ENCODE data around the gene SS18.

The SS18 gene

DNA sequence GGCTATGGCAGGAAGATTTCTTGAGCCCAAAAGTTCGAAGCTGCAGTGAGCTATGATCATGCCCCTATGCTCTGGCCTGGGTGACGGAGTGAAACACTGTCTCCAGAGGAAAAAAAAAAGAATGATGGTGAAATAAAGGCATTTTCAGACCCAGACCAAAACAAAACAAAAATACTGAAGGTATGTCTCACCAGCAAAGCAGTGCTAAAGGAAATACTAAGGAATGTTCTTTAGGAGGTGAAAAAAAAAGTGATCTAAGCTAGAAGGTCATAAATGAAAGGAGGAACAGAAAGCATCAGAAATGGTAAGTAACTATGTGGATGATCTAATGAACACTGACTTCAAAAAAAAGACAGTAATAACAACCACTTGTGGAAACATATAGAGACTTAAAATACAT is 18.7 kb downstream of the SS18 start:
- Histone ChIP-seq H3K4me3 (ENCODE audit: low read depth in 1 of 2, low read length in 2 of 2) (no peak overlapping the region), H3K36me3 (ENCODE audit: control insufficient read depth in 1 of 2, insufficient read depth in 2 of 2, low read length in 2 of 2) (peaks cover 26 to 63% of the 10 kb centered on the region in 2 donors), H3K9me3 (ENCODE audit: control insufficient read depth in 1 of 2, low read length in 2 of 2) (peaks cover 0 to 9% of the 10 kb centered on the region in 2 donors)

DNA sequence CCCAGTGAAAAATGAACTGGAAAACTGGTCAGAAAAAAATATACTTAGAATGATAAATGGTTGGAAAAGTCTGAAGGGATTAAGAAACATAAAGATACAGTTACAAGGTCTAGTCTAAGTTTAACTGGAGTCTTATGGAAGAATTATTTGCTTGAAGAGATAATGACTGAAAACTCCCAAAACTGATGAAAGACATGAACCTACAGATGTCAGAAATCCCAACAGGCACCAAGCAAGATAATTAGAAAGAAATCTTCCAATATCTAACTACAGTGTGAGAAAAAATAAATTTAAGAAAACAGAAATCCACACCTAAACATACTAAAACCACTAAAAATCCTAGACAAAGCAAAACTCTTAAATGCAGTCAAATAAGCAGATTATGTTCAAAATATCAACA is 19.4 kb downstream of the SS18 start:
- H3K9me3 ChIP-seq (ENCODE audit: control insufficient read depth in 1 of 2, low read length in 2 of 2), result peaks cover 0 to 9% of the 10 kb centered on the region in 2 donors
- H3K27me3 ChIP-seq (ENCODE audit: low read depth, low read length), result no peaks in the 10 kb centered on the region
- H3K4me1 ChIP-seq (ENCODE audit: control insufficient read depth in 1 of 2, insufficient read depth in 2 of 2, low read length in 2 of 2), result no peaks in the 10 kb centered on the region
- no peak overlapping the region for H3K27ac ChIP-seq (ENCODE audit: low read length)
- H3K4me3 ChIP-seq (ENCODE audit: low read depth in 1 of 2, low read length in 2 of 2), result no peak overlapping the region
- peaks cover 26 to 60% of the 10 kb centered on the region in 2 donors for H3K36me3 ChIP-seq (ENCODE audit: control insufficient read depth in 1 of 2, insufficient read depth in 2 of 2, low read length in 2 of 2)

More for the DNA sequence above, 18.7 kb downstream of the SS18 start:
- Histone ChIP-seq H3K27me3 (ENCODE audit: low read depth, low read length) (no peaks in the 10 kb centered on the region), H3K27ac (ENCODE audit: low read length) (no peak overlapping the region), H3K4me1 (ENCODE audit: control insufficient read depth in 1 of 2, insufficient read depth in 2 of 2, low read length in 2 of 2) (no peaks in the 10 kb centered on the region)

DNA sequence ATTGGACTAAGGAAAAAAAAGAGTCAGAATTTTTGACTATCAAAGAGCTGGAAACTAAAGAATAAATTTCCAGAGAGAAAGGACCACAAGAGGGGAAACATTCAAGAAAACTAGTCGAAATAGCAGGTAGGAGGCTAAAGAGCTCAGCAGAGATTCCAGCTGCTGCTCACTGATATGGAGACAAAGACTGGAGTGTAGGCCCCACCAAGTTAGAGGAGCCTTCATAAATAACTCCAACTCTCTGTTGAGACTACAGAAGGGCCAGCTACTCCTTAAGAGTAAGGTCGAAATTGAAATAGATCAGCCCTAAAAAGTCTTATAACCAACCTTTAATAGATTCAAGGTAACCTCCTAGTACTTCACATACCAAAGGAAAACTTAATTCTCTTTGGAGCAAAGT is 31.1 kb downstream of the SS18 start:
- Histone ChIP-seq H3K36me3 (ENCODE audit: control insufficient read depth in 1 of 2, insufficient read depth in 2 of 2, low read length in 2 of 2) (peaks cover 13 to 22% of the 10 kb centered on the region in 2 donors), H3K4me3 (ENCODE audit: low read depth in 1 of 2, low read length in 2 of 2) (no peak overlapping the region), H3K4me1 (ENCODE audit: control insufficient read depth in 1 of 2, insufficient read depth in 2 of 2, low read length in 2 of 2) (peaks cover 0 to 5% of the 10 kb centered on the region in 2 donors), H3K27me3 (ENCODE audit: low read depth, low read length) (no peaks in the 10 kb centered on the region), H3K9me3 (ENCODE audit: control insufficient read depth in 1 of 2, low read length in 2 of 2) (no peaks in the 10 kb centered on the region), H3K27ac (ENCODE audit: low read length) (no peak overlapping the region)

DNA sequence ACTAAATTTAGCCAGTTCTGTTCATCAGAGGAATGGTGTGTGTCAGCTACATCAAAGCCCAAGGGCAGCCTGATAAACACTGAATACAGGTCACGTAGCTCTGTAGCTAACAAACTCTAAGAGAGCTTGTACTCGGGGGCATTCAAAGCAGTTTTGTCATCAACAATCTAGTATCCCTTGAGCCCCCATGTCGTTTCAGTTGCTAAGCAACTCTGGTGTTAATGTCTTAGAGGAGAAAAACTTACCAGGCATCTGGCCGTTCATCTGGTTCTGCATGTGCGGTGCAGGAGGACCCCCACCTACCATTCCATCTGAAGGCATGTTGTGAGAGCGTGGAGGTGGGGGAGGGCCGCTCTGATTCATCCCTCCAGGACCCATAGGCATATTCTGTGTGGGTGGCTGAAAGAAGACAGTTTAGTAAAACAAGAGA is 33.1 kb downstream of the SS18 start:
- Histone ChIP-seq H3K36me3 (ENCODE audit: control insufficient read depth in 1 of 2, insufficient read depth in 2 of 2, low read length in 2 of 2) (peaks cover 19 to 26% of the 10 kb centered on the region in 2 donors), H3K4me1 (ENCODE audit: control insufficient read depth in 1 of 2, insufficient read depth in 2 of 2, low read length in 2 of 2) (peaks cover 0 to 5% of the 10 kb centered on the region in 2 donors), H3K9me3 (ENCODE audit: control insufficient read depth in 1 of 2, low read length in 2 of 2) (no peaks in the 10 kb centered on the region), H3K27ac (ENCODE audit: low read length) (no peak overlapping the region), H3K4me3 (ENCODE audit: low read depth in 1 of 2, low read length in 2 of 2) (no peak overlapping the region), H3K27me3 (ENCODE audit: low read depth, low read length) (no peaks in the 10 kb centered on the region)

DNA sequence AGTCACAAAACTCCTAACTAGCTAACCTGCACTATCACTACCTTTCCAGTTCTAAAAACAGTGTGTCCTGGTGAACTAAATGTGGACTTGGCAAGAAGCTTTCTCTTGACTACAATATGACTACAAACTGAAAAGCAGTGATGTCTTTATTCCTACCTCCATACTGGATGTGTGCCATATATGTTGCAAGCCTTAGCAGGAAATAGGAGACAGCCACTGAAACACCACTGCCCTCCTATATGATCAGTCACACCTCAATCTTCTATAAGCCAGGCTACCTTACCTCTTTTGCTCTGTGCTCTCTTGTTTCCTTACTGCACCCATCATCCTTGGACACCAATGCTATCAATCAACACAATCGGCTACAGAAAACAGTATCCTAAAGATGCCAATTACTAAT is 34.1 kb downstream of the SS18 start:
- peaks cover 0 to 5% of the 10 kb centered on the region in 2 donors for H3K4me1 ChIP-seq (ENCODE audit: control insufficient read depth in 1 of 2, insufficient read depth in 2 of 2, low read length in 2 of 2)
- peaks cover 22 to 29% of the 10 kb centered on the region in 2 donors for H3K36me3 ChIP-seq (ENCODE audit: control insufficient read depth in 1 of 2, insufficient read depth in 2 of 2, low read length in 2 of 2)
- H3K27me3 ChIP-seq (ENCODE audit: low read depth, low read length), result no peaks in the 10 kb centered on the region
- H3K27ac ChIP-seq (ENCODE audit: low read length), result no peak overlapping the region
- no peak overlapping the region for H3K4me3 ChIP-seq (ENCODE audit: low read depth in 1 of 2, low read length in 2 of 2)
- H3K9me3 ChIP-seq (ENCODE audit: control insufficient read depth in 1 of 2, low read length in 2 of 2), result no peaks in the 10 kb centered on the region

DNA sequence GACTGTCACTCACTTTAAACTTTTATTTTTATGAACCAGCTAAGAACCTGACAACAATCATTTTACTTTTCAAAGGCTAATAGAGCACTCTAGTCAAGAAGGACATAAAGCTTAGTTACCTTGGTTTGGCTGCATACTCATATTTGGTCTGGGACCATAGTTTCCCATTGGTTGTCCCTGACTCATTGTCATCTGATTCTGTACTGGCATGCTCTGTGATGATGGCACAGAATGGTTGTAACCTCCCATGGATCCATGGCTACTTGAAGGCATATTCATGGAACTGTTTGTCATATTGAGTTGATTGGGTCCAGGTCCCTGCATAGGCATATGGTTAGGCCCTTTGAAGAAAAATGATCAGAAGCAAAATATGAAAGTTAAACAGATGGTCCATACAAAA is 37.9 kb downstream of the SS18 start:
- Histone ChIP-seq H3K4me1 (ENCODE audit: control insufficient read depth in 1 of 2, insufficient read depth in 2 of 2, low read length in 2 of 2) (peaks cover 0 to 5% of the 10 kb centered on the region in 2 donors), H3K27ac (ENCODE audit: low read length) (no peak overlapping the region), H3K9me3 (ENCODE audit: control insufficient read depth in 1 of 2, low read length in 2 of 2) (no peaks in the 10 kb centered on the region), H3K27me3 (ENCODE audit: low read depth, low read length) (no peaks in the 10 kb centered on the region), H3K36me3 (ENCODE audit: control insufficient read depth in 1 of 2, insufficient read depth in 2 of 2, low read length in 2 of 2) (peaks cover 27 to 36% of the 10 kb centered on the region in 2 donors), H3K4me3 (ENCODE audit: low read depth in 1 of 2, low read length in 2 of 2) (no peak overlapping the region)

DNA sequence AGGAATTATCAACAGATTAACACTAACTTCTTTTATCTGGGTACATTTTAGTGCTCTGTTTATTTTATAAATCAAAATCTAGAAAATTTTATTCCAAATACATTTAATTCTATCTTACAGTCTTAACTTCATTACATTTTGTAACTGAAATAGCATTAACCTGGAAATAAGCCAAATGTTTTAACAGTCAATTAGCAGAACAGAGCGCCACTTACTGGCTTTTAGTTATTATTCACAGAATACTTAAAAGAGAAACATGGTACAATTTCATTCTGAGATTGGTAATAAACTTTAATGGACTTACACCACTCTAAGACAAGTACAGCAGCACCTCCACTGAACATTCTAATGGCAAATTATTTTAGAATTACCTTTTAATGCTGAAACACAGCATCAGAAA is 38.6 kb downstream of the SS18 start:
- no peaks in the 10 kb centered on the region for H3K4me1 ChIP-seq (ENCODE audit: control insufficient read depth in 1 of 2, insufficient read depth in 2 of 2, low read length in 2 of 2)
- peaks cover 23 to 30% of the 10 kb centered on the region in 2 donors for H3K36me3 ChIP-seq (ENCODE audit: control insufficient read depth in 1 of 2, insufficient read depth in 2 of 2, low read length in 2 of 2)
- H3K27ac ChIP-seq (ENCODE audit: low read length), result no peak overlapping the region
- no peak overlapping the region for H3K4me3 ChIP-seq (ENCODE audit: low read depth in 1 of 2, low read length in 2 of 2)
- H3K9me3 ChIP-seq (ENCODE audit: control insufficient read depth in 1 of 2, low read length in 2 of 2), result no peaks in the 10 kb centered on the region
- H3K27me3 ChIP-seq (ENCODE audit: low read depth, low read length), result no peaks in the 10 kb centered on the region

DNA sequence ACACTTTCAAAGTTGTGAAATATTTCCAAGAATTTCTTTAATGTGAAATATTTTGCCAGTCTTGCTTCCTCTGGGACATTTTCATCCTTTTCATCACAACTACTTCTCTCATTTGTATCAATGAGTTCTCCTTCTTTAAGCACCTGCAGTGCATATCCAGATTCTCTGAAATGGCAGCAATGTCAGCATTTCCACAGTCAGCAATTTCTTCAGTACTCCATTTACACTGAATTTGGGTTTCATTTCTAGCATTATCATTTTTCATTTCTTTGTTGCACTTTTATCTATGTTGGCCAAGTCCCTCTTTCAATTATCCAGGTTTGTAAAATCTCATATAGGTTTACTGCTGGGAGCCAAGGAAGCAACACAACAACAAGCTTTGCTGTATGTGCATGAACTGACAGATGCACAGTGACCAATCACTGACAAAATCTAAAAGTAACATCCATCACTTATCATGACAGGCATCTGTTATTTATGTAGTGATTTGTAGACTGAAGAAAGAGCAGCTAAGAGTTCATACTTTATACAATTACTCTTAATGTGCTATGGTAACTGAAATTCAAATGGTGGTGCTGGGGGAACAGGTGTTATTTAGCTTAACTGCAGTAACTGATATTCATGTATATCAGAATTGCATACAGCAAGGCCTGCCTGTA is 43.9 kb downstream of the SS18 start:
- H3K36me3 ChIP-seq (ENCODE audit: control insufficient read depth in 1 of 2, insufficient read depth in 2 of 2, low read length in 2 of 2), result peaks cover 9 to 10% of the 10 kb centered on the region in 2 donors
- H3K27me3 ChIP-seq (ENCODE audit: low read depth, low read length), result no peaks in the 10 kb centered on the region
- no peak overlapping the region for H3K4me3 ChIP-seq (ENCODE audit: low read depth in 1 of 2, low read length in 2 of 2)
- no peak overlapping the region for H3K27ac ChIP-seq (ENCODE audit: low read length)
- H3K9me3 ChIP-seq (ENCODE audit: control insufficient read depth in 1 of 2, low read length in 2 of 2), result no peaks in the 10 kb centered on the region
- H3K4me1 ChIP-seq (ENCODE audit: control insufficient read depth in 1 of 2, insufficient read depth in 2 of 2, low read length in 2 of 2), result no peaks in the 10 kb centered on the region

DNA sequence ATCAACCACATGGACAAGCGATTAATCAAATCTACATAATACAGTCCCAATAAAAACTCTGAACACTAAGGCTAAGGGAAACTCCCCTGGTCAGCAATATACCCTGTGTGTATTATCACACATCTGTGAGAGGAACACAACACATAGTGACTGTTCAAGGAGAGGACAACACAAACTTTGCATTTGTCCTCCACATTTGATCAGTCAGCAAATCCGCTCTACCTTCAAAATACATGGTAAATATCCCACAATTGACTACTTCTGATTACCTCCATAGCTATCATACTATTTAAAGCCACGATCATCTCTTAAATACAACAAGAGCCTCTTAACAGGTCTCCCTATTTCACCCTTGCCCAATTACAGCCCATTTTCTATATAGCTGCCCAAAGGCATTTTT is 45.6 kb downstream of the SS18 start:
- H3K36me3 ChIP-seq (ENCODE audit: control insufficient read depth in 1 of 2, insufficient read depth in 2 of 2, low read length in 2 of 2), result peaks cover 4 to 5% of the 10 kb centered on the region in 2 donors
- H3K9me3 ChIP-seq (ENCODE audit: control insufficient read depth in 1 of 2, low read length in 2 of 2), result no peaks in the 10 kb centered on the region
- no peak overlapping the region for H3K4me3 ChIP-seq (ENCODE audit: low read depth in 1 of 2, low read length in 2 of 2)
- no peak overlapping the region for H3K27ac ChIP-seq (ENCODE audit: low read length)
- H3K27me3 ChIP-seq (ENCODE audit: low read depth, low read length), result no peaks in the 10 kb centered on the region
- no peaks in the 10 kb centered on the region for H3K4me1 ChIP-seq (ENCODE audit: control insufficient read depth in 1 of 2, insufficient read depth in 2 of 2, low read length in 2 of 2)

DNA sequence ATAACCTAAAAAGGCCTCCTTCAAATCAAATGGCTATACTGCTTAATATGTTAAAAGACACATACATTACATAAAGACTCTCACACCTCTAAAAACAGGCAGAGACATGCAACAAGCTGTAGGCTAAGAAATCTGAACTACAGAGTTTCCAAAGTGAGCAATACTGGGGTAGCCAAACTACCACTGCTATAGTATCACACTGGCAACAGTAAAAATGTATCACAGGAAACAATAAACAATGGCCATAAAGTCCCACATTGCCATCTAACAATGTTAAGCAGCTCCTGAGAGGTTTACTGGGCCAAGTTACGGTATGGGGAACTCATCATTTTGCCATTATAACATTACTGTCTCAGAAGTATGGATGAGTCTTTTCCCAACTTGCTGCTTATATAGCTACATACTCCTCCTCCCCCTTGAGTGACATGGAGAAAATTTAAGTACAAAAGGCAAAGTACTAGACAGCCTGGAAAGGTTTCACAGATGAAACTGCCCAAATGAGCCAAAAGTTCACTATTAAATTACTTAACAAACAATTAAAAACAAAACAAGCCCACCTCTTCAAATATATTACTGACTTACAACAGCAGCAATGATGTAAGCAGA is 50.3 kb downstream of the SS18 start:
- H3K27ac ChIP-seq (ENCODE audit: low read length), result no peak overlapping the region
- no peaks in the 10 kb centered on the region for H3K4me1 ChIP-seq (ENCODE audit: control insufficient read depth in 1 of 2, insufficient read depth in 2 of 2, low read length in 2 of 2)
- no peak overlapping the region for H3K4me3 ChIP-seq (ENCODE audit: low read depth in 1 of 2, low read length in 2 of 2)
- no peaks in the 10 kb centered on the region for H3K27me3 ChIP-seq (ENCODE audit: low read depth, low read length)
- H3K9me3 ChIP-seq (ENCODE audit: control insufficient read depth in 1 of 2, low read length in 2 of 2), result no peaks in the 10 kb centered on the region
- peaks cover 1 to 13% of the 10 kb centered on the region in 2 donors for H3K36me3 ChIP-seq (ENCODE audit: control insufficient read depth in 1 of 2, insufficient read depth in 2 of 2, low read length in 2 of 2)

DNA sequence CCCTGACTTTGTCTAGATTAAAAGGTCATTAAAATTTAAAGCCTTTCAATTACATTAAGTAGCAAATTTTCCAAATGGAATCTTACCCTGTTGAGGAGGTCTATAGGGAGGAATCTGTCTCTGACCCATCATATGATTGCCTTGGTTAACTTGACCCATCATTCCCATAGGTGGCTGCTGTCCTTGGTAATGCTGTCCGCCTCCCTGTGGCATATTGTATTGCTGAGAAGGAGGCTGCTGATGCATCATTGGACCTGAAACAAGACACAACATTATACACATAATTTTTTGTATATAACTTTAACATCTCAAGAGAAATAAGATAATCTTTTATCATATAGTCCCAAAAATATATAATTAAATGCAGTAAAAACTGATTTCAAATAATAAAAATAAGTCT is 51.2 kb downstream of the SS18 start:
- Histone ChIP-seq H3K36me3 (ENCODE audit: control insufficient read depth in 1 of 2, insufficient read depth in 2 of 2, low read length in 2 of 2) (peaks cover 9 to 23% of the 10 kb centered on the region in 2 donors), H3K9me3 (ENCODE audit: control insufficient read depth in 1 of 2, low read length in 2 of 2) (no peaks in the 10 kb centered on the region), H3K4me3 (ENCODE audit: low read depth in 1 of 2, low read length in 2 of 2) (no peak overlapping the region), H3K27ac (ENCODE audit: low read length) (no peak overlapping the region), H3K4me1 (ENCODE audit: control insufficient read depth in 1 of 2, insufficient read depth in 2 of 2, low read length in 2 of 2) (no peaks in the 10 kb centered on the region), H3K27me3 (ENCODE audit: low read depth, low read length) (no peaks in the 10 kb centered on the region)

DNA sequence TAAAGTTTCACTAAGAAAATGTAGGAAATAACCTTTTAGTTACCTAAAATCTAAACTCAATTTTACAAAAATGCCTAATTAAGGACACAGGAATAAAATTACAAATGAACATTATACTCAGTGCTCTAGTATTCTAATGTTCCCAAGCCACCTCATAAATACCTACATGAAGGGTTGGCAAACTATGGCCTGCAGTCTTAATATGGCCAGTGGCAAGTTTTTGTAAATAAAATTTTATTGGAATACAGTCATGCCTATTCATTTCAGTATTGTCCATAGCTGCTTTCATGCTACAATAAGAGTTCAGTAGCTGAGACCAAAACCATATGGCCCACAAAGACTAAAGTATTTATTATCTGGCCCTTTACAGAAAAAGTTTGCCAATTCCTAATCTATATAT is 53.8 kb downstream of the SS18 start:
- Histone ChIP-seq H3K36me3 (ENCODE audit: control insufficient read depth in 1 of 2, insufficient read depth in 2 of 2, low read length in 2 of 2) (peaks cover 29 to 47% of the 10 kb centered on the region in 2 donors), H3K4me3 (ENCODE audit: low read depth in 1 of 2, low read length in 2 of 2) (no peak overlapping the region), H3K9me3 (ENCODE audit: control insufficient read depth in 1 of 2, low read length in 2 of 2) (no peaks in the 10 kb centered on the region), H3K27me3 (ENCODE audit: low read depth, low read length) (no peaks in the 10 kb centered on the region), H3K27ac (ENCODE audit: low read length) (no peak overlapping the region), H3K4me1 (ENCODE audit: control insufficient read depth in 1 of 2, insufficient read depth in 2 of 2, low read length in 2 of 2) (no peaks in the 10 kb centered on the region)

Data from muscle layer of duodenum (tissue), 2 donors.